ENCODE data around the gene ZBTB5. TPM values are rescaled to one million over a fixed set of nuclear protein-coding genes. Genes with fewer than 3 reads are reported as not detected.

Gene ZBTB5
- total RNA-seq, 1 donor from 2014 or later = 9.2 TPM

DNA sequence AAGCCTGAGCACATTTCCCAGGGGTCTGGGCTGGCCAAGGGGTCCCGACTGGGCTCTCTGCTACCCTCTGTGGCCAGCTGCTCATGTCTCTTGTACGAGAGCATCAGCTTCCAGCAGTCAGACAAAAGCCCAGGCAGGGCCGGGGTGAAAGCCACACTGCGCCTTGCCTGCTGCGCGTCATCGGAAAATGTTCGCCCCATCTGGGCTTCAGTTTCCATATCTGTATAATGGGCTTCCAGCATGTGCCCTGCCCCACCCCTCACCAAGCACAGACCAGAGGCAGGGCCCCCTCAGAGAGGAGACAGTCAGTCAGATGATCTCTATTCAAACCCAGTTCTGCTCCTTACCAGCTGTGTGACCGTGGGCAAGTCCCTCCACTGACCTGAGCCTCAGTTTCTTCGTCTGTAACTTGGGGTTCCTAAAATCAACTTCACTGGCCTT, 50.7 kb downstream of the ZBTB5 start:
- Histone ChIP-seq H3K36me3 (no peaks in the 10 kb centered on the region), H3K4me1 (peaks cover 12% of the 10 kb centered on the region), H3K27ac (peak overlapping the region; percentile 33), H3K9me3 (no peaks in the 10 kb centered on the region), H3K27me3 (ENCODE audit: low read depth) (no peaks in the 10 kb centered on the region), H3K4me3 (no peak overlapping the region)
- TF ChIP-seq, protein P1, sequence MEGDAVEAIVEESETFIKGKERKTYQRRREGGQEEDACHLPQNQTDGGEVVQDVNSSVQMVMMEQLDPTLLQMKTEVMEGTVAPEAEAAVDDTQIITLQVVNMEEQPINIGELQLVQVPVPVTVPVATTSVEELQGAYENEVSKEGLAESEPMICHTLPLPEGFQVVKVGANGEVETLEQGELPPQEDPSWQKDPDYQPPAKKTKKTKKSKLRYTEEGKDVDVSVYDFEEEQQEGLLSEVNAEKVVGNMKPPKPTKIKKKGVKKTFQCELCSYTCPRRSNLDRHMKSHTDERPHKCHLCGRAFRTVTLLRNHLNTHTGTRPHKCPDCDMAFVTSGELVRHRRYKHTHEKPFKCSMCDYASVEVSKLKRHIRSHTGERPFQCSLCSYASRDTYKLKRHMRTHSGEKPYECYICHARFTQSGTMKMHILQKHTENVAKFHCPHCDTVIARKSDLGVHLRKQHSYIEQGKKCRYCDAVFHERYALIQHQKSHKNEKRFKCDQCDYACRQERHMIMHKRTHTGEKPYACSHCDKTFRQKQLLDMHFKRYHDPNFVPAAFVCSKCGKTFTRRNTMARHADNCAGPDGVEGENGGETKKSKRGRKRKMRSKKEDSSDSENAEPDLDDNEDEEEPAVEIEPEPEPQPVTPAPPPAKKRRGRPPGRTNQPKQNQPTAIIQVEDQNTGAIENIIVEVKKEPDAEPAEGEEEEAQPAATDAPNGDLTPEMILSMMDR (IDR thresholded peaks at IDR 0.05) = no peak
- DNase-seq (no peak), ATAC-seq (peak in 1 of 2 donors; percentile 2)
- intact Hi-C loops (cut with DNase I) = no loop called here

GRCh38 chr9:37413311-37413710, 51.9 kb downstream of the ZBTB5 start:
- H3K27me3 ChIP-seq (ENCODE audit: low read depth) = no peaks in the 10 kb centered on the region
- TF ChIP-seq, protein P1 (IDR thresholded peaks at IDR 0.05) = no peak
- peaks cover 12% of the 10 kb centered on the region for H3K4me1 ChIP-seq
- DNase-seq = no peak
- no peak overlapping the region for H3K27ac ChIP-seq
- no peak overlapping the region for H3K4me3 ChIP-seq
- no peaks in the 10 kb centered on the region for H3K36me3 ChIP-seq
- no peak for ATAC-seq
- no peaks in the 10 kb centered on the region for H3K9me3 ChIP-seq
- intact Hi-C loops (cut with DNase I) = no loop called here

- H3K27ac ChIP-seq = peak overlapping the region; percentile 11
- H3K4me3 ChIP-seq = no peak overlapping the region
- no peaks in the 10 kb centered on the region for H3K9me3 ChIP-seq
- H3K36me3 ChIP-seq = no peaks in the 10 kb centered on the region
- DNase-seq (no peak), ATAC-seq (no peak)
- H3K27me3 ChIP-seq (ENCODE audit: low read depth) = no peaks in the 10 kb centered on the region
- TF ChIP-seq, protein P1 (IDR thresholded peaks at IDR 0.05) = no peak
- intact Hi-C loops (cut with DNase I) = no loop called here
- H3K4me1 ChIP-seq = peaks cover 12% of the 10 kb centered on the region
Measured at GRCh38 chr9:37412431-37413151, 52.7 kb downstream of the ZBTB5 start.

- Histone ChIP-seq H3K9me3 (no peaks in the 10 kb centered on the region), H3K27ac (no peak overlapping the region), H3K4me3 (no peak overlapping the region), H3K36me3 (no peaks in the 10 kb centered on the region), H3K4me1 (peaks cover 12% of the 10 kb centered on the region), H3K27me3 (ENCODE audit: low read depth) (no peaks in the 10 kb centered on the region)
- TF ChIP-seq, protein P1 (IDR thresholded peaks at IDR 0.05) = no peak
- no peak for ATAC-seq
- intact Hi-C loops (cut with DNase I) = no loop called here
- DNase-seq = no peak
Measured at GRCh38 chr9:37410969-37411785, 54.1 kb downstream of the ZBTB5 start.

GRCh38 chr9:37410354-37410861, 54.8 kb downstream of the ZBTB5 start:
- no peak for DNase-seq

More at GRCh38 chr9:37410354-37410861, 54.8 kb downstream of the ZBTB5 start:
- no peaks in the 10 kb centered on the region for H3K36me3 ChIP-seq
- no peak for ATAC-seq
- H3K9me3 ChIP-seq = no peaks in the 10 kb centered on the region
- H3K27me3 ChIP-seq (ENCODE audit: low read depth) = no peaks in the 10 kb centered on the region
- no peak overlapping the region for H3K4me3 ChIP-seq
- intact Hi-C loops (cut with DNase I) = no loop called here
- TF ChIP-seq, protein P1 (IDR thresholded peaks at IDR 0.05) = no peak
- peaks cover 10% of the 10 kb centered on the region for H3K4me1 ChIP-seq
- H3K27ac ChIP-seq = no peak overlapping the region
